ENCODE results near the gene NFASC.

NFASC gene

GRCh38 chr1:204959836-204960235 is 89.2 kb downstream of the NFASC start:
- DNase-seq (ENCODE audit: low spot score) = no peak

DNA sequence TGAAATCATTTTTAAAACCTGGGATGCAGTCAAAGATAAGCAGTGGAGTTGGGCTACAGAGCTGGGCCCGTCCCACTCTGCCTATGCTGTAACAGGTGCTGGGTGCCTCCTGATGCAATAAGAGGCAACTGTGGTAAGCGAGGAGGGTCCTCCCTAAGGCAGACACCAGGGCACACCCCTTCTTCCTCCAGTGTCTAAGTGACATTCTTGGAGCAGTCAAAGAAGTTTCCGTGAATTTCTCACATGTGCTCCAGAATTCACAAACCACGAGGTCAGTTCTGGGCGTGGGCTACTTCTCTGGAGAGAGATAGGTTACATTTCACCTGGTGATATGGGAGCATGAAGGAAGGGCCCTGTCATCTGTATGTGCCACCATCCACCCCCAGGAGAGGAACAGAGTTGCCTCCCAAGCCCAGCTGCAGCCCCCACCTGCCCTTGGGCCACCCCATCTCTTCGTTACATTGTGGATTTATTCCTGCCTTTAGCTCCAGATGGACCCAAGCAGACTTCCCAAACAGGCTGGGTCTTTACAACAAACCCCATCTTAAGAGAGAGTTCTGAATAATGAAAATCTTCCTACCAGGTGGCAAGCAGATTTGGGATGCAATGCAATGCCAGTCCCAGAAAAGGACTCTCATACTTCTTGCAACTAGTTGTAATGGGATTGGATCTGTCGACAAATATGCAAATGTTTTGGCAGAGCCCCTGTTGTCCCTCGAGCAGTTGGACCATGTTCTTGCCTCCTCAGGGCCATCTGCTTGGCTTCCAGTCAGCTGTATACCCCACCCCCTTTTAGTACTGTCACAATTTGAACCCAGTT is 89.9 kb downstream of the NFASC start:
- peak; percentile 38 for DNase-seq (ENCODE audit: low spot score)

DNA sequence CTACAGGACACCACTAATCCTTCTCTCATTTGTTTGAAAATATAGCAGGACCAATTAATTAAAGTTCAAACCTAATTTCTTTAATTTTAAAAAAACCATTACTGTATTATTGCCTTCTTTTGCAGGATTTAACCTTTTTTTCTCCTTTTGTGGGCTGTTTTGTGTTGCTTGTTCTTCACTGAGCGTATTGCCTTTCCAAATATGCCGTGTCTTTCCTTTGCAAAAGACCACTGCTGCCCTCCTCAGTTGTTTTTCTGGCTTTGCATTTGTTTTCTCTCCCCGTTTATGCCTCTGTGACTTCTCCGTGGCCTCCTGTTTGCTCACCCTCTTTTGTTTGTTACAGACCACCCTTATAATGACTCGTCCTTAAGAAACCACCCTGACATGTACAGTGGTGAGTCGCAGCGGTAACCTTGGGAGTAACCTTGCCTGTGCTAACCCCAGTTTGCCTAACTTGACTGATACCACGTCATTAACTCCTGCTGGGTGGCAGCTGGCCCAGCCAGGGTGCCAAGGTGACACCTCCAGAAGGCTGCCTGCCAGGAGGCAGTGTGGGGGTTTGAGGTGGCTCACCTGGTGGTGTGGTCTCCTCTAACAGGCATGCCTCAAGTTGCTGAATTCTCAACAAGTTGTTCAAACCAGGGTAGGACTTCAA is 91.2 kb downstream of the NFASC start:
- no peak for DNase-seq (ENCODE audit: low spot score)

DNA sequence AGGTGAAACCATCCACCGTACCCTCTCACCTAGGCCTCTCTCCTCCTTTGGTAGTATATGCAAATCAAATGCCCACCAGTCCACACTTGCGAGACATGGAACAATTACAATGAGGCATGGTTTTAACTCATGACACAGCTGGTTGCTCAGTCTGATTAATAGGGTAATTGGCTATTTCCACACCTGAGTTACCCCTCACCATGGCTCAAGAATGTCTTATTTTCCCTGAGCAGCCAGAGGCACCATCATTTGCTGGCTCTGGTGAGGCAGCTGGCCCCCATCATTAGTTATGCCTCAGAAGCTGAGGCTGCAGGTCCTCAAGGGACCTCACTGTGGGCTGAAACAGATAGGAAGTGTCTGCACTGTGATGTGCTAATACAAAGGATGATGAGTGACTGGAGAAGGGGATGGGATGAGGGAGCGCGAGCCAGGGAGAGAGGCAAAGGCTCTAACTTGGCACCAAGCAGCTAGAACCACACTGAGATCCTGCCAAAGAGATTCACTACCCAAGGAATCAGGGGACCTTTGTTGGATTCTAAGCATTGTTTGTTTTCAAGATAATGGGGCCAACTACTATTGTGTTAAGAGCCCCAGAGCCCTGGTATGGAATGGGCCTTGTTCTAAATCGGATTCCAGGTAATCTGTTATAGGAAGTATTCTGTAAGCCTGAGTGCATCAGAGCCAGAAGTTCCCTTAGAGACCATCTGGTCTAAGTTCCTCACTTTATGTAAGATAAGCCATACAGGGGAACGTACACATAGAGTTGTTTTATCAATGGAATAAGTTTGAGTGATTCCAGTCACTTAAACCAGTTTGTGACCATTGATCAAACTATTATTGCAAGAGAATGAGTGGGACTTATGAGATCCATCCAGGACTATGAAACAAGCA is 92.3 kb downstream of the NFASC start:
- no peak for DNase-seq (ENCODE audit: low spot score)

GRCh38 chr1:204967451-204967850 is 96.8 kb downstream of the NFASC start:
- no peak for DNase-seq (ENCODE audit: low spot score)

GRCh38 chr1:204968135-204968534 is 97.5 kb downstream of the NFASC start:
- DNase-seq (ENCODE audit: low spot score) = no peak

- no peak for DNase-seq (ENCODE audit: low spot score)
Measured at GRCh38 chr1:204968951-204969350, 98.3 kb downstream of the NFASC start.

- no peak for DNase-seq (ENCODE audit: low spot score)
Measured at GRCh38 chr1:204970937-204971336, 100.3 kb downstream of the NFASC start.

GRCh38 chr1:204971517-204972336 is 101.1 kb downstream of the NFASC start:
- no peak for DNase-seq (ENCODE audit: low spot score)

- DNase-seq (ENCODE audit: low spot score) = no peak
Measured at GRCh38 chr1:204972426-204972825, 101.8 kb downstream of the NFASC start.

DNA sequence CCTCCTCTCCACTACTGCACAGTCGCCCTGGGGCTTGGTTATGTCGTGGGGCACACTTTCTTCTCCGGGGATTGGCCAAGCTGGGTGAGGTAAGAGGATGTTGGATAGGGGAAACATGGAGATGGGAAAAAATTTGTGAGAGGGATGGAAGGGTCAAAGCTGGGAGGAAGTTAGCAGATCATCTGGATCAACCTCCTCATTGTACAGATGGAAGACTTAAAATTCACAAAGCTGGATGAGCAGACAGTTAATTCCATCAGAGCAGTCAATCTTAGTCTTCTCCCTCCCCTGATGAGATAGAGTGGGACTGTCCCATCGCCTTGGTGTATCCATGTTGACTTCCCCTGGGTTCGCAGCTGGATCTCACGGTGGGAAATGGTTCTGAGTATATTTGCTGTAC is 102.8 kb downstream of the NFASC start:
- no peak for DNase-seq (ENCODE audit: low spot score)

GRCh38 chr1:204974327-204974726 is 103.7 kb downstream of the NFASC start:
- DNase-seq (ENCODE audit: low spot score) = no peak

GRCh38 chr1:204975021-204975420 is 104.4 kb downstream of the NFASC start:
- no peak for DNase-seq (ENCODE audit: low spot score)

DNA sequence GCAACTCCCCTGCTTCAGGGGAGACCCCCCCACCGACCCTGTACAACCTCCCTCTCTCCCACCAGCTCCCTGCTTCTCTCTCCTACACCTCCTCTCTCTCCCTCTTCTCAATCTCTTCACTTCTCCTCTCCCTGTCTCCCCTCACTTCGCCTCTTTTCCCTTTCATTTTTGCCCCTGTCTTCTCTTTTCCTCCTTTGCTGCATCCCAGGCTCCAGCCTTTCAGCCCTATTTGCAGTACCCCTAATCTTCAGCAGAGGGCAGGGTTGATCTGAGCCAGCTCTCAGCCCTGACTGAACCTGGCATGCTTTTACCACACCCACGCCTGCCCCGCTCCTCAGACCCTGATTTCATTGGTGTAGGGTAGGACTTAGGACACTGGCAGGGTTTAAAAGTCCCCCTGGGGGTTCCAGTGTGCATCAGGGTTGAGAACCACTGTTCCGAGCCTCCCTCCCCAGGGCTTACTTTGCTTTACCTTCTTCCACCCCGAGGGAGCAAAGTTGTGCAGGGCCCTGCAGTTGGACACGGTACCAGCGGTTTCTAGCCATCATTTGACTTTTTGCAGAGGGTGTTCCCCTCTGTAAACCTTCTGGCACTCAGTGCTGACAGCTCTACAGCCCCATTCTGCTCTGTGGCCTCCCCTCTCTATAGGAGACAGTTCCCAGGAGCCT is 105.0 kb downstream of the NFASC start:
- DNase-seq (ENCODE audit: low spot score) = peak; percentile 64

- DNase-seq (ENCODE audit: low spot score) = no peak
Measured at GRCh38 chr1:204976646-204977045, 106.0 kb downstream of the NFASC start.

- no peak for DNase-seq (ENCODE audit: low spot score)
Measured at GRCh38 chr1:204977318-204977717, 106.7 kb downstream of the NFASC start.

DNA sequence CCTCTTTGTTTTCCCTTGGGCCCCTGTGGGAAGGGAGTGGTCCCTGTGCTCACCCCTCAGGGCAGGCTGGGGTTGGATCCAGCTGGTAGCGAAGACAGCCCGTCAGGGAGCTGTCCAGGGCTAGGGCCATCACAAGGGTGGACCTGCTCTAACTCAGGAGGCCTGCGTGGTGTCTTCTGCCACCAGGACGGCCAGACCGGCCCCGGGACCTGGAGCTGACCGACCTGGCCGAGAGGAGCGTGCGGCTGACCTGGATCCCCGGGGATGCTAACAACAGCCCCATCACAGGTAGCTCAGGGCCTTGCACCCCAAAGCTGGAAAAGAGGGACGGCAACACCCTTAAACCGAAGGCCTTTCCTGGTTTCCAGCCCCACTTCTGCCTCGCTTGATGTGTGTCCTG is 108.1 kb downstream of the NFASC start:
- no peak for DNase-seq (ENCODE audit: low spot score)

DNA sequence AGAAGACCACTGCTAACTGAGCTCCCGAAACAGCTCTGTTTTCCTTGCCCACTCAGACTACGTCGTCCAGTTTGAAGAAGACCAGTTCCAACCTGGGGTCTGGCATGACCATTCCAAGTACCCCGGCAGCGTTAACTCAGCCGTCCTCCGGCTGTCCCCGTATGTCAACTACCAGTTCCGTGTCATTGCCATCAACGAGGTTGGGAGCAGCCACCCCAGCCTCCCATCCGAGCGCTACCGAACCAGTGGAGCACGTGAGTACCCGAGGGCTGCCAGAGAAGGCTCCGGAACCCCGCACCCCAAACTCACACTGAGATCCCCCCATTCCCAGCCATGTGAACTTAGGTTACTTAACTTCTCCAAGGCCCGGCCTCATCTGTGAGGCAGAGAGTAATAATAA is 108.6 kb downstream of the NFASC start:
- DNase-seq (ENCODE audit: low spot score) = no peak

DNA sequence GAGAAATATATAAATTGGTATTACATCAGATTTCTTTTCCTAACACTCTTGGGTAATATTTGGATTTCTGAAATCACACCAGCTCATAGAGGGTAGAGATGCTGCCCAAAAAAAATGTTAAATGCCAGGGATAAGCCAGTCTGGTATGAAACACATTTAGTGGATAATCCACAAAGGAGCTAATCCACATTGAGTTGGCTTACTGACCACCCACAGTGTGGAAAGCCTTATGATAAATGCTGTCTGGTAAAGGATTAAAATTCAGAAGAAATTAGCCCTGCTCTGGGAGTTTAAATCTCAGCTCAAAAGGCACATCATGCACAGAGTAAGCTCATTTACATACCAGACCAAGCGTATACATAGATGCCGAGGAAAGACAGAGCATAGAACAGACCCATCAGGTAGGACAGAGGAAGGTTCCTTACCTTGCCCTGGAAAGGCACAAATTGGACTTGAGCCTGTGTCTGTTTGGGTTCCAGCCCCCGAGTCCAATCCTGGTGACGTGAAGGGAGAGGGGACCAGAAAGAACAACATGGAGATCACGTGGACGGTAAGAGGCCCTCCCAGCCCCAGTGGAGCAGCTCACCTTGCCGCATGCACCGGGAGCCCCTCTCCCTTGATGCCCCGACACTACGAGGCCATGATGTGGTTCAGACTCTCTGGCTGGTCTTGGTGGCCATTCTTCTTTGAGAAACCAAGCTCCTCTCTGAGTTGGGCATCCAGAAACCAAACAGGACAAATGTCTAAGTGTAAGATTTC is 109.4 kb downstream of the NFASC start:
- DNase-seq (ENCODE audit: low spot score) = no peak

- no peak for DNase-seq (ENCODE audit: low spot score)
Measured at GRCh38 chr1:204980840-204981405, 110.3 kb downstream of the NFASC start.

Data from Ammon's horn (tissue), 1 donor.